GM12892 (cell line): Measurements from ENCODE around the gene INPP5A.

Experiments used
- POLR2A ChIP-seq: IDR thresholded peaks from 2 replicates; pipeline ENCODE4 v1.6.1; 2011; ENCODE audit warnings: low read depth, low read length, control low read depth
- POLR2AphosphoS5 ChIP-seq: IDR thresholded peaks from 2 replicates; pipeline ENCODE4 v1.6.1; 2011; ENCODE audit warnings: low read depth, low read length, control low read depth

- TF ChIP-seq POLR2AphosphoS5 (no peak), POLR2A (no peak)
Measured at GRCh38 chr10:132497861-132498561, 39.6 kb upstream of the INPP5A start.
